ENCODE data around the gene MECP2.
"Not testable (repeated sequence)": the region's sequence is repeated elsewhere in the genome, so short reads cannot be mapped to it uniquely, and the experiment has no call there.

MECP2 gene

DNA sequence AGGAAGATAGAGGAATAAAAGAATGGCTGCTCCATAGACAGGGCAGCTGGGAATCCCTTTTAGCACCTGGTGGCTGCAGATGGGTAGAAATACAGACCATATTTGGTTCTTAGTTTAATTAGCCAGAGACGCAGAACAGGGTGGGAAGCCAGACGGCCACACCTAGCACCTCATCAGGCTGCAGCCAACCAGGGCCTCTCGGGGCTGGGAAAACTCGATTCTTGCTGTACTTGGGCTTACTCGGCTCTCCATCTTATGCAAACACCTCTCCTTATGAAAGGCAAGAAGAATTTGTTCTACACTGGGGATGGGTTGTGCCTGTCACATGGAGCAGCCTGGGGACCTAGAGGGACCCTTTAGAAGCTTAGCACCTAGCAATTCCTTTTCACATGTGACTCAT lies 97.5 kb downstream of the MECP2 start:
- TF ChIP-seq, protein P1, sequence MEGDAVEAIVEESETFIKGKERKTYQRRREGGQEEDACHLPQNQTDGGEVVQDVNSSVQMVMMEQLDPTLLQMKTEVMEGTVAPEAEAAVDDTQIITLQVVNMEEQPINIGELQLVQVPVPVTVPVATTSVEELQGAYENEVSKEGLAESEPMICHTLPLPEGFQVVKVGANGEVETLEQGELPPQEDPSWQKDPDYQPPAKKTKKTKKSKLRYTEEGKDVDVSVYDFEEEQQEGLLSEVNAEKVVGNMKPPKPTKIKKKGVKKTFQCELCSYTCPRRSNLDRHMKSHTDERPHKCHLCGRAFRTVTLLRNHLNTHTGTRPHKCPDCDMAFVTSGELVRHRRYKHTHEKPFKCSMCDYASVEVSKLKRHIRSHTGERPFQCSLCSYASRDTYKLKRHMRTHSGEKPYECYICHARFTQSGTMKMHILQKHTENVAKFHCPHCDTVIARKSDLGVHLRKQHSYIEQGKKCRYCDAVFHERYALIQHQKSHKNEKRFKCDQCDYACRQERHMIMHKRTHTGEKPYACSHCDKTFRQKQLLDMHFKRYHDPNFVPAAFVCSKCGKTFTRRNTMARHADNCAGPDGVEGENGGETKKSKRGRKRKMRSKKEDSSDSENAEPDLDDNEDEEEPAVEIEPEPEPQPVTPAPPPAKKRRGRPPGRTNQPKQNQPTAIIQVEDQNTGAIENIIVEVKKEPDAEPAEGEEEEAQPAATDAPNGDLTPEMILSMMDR (conservative IDR thresholded peaks at IDR 0.05; ENCODE audit: low read depth, low read length), result no peak
- DNase-seq (ENCODE audit: low read depth), result no peak
- H3K4me3 ChIP-seq (ENCODE audit: low read depth, low read length), result no peak overlapping the region

DNA sequence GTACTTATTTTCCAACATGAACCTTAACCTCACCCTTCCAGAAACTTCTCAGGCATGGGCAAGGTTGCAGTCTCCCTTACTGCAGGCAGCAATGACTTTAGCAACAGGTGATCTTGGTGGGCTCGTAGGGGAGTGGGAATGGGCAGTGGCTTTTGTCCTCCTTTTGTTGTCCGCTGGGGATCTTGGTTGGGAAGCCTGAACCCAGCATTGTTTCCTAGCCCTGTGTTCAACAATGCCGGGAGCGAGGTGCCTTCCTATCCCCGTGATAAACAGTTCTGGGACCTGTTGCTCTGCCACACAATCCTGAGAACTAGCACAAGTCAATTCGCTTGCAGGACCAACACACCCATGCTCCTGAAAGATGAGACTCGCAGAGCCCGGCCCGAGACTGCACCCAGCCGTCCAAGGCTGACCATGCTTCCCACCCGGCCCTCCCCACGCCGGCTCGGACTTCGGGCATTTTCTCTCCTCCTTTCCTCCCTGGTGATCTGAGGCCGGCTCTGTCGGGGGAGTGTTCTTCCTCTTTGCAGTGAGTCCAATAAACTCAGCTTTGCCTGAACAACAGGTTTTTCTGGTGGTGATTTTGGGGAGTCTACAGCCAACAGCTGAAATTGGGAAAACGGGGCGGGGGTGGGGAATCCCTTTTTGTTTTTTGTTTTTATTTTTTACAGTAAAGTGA lies 98.0 kb downstream of the MECP2 start:
- TF ChIP-seq, protein P1 (conservative IDR thresholded peaks at IDR 0.05; ENCODE audit: low read depth, low read length), result no peak
- H3K4me3 ChIP-seq (ENCODE audit: low read depth, low read length), result no peak overlapping the region
- DNase-seq (ENCODE audit: low read depth), result no peak

DNA sequence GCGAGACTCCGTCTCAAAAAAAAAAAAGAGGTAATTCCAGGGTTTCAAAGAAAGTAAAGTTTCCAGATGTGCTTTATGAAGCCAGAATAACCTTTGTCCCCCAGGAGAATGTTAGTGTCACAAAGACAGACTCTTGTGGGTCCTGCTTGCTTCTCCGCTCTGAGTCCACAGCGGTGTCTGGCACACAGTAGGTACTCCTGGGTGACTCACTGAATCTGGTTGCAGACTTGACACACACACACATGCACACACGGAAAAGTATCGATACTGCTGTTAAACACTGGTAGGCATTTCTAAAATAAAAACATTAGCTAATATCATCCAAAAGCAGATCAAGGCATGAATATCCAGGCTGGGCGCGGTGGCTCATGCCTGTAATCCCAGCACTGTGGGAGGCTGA lies 102.0 kb downstream of the MECP2 start:
- TF ChIP-seq, protein P1 (conservative IDR thresholded peaks at IDR 0.05; ENCODE audit: low read depth, low read length), result no peak
- no peak for DNase-seq (ENCODE audit: low read depth)

DNA sequence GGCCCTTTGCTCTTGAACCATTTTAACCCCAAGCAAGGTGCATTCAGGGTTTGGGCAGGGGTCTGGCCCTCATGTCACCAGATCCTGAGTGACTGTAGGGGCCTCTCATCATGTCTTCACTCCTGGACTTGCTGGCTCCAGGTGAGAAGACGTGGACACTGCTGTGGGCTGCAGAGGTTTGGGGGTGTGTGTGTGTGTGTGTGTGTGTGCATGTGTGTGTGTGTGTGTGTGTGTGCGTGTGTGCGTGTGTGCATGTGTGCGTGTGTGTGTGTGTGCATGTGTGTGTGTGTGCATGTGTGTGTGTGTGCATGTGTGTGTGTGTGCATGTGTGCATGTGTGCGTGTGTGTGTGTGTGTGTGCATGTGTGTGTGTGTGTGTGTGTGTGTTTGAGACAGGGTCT lies 103.1 kb downstream of the MECP2 start:
- DNase-seq (ENCODE audit: low read depth); H3K4me3 ChIP-seq (ENCODE audit: low read depth, low read length): not testable (repeated sequence)

More for the DNA sequence above, 102.0 kb downstream of the MECP2 start:
- H3K4me3 ChIP-seq (ENCODE audit: low read depth, low read length), result no peak overlapping the region

DNA sequence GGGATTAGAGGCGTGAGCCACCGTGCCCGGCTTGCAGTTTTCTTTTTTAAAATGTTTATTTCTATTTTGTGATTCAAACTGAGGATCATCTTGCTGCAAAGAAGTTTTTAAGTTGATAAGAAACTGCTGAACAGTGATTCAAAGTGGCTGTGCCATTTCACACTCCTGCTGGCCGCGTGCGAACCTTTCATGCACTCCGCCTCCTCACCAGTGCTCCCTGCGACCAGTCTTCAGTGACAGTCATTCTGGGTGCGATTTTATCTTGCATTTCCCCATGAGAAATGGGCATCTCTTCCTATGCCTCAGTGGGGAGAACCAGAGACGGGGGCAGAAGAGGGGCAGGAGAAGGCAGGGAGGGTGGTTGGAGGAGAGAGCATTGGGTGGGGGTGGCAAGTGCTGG lies 103.5 kb downstream of the MECP2 start:
- TF ChIP-seq, protein P1 (conservative IDR thresholded peaks at IDR 0.05; ENCODE audit: low read depth, low read length), result no peak
- DNase-seq (ENCODE audit: low read depth), result no peak
- no peak overlapping the region for H3K4me3 ChIP-seq (ENCODE audit: low read depth, low read length)

GRCh38 chrX:153993079-153993478 lies 104.4 kb downstream of the MECP2 start:
- TF ChIP-seq, protein P1 (conservative IDR thresholded peaks at IDR 0.05; ENCODE audit: low read depth, low read length), result no peak
- DNase-seq (ENCODE audit: low read depth), result no peak
- H3K4me3 ChIP-seq (ENCODE audit: low read depth, low read length), result no peak overlapping the region

- TF ChIP-seq, protein P1 (conservative IDR thresholded peaks at IDR 0.05; ENCODE audit: low read depth, low read length), result no peak
- DNase-seq (ENCODE audit: low read depth), result no peak
- H3K4me3 ChIP-seq (ENCODE audit: low read depth, low read length), result no peak overlapping the region
Measured at GRCh38 chrX:153992180-153992579, 105.3 kb downstream of the MECP2 start.

Measured in choroid plexus epithelial cell (primary cell).